Colonic mucosa (tissue), 4 donors: Measurements from ENCODE around the gene ICE2. TPM values are rescaled to one million over a fixed set of nuclear protein-coding genes. Genes with fewer than 3 reads are reported as not detected.
"Not testable (repeated sequence)": the region's sequence is repeated elsewhere in the genome, so short reads cannot be mapped to it uniquely, and the experiment has no call there.

ENCODE experiments used
- DNase-seq: peaks from one replicate; pipeline ENCODE4 v3.0.0-alpha.2; 2020
- H3K27ac ChIP-seq: fragments of 200-600 bp; one replicate; pipeline ENCODE4 v1.8.0; 2021
- H3K27me3 ChIP-seq: fragments of 200-600 bp; one replicate; pipeline ENCODE4 v1.8.0; 2021
- H3K36me3 ChIP-seq: fragments of 200-600 bp; one replicate; pipeline ENCODE4 v1.8.0; 2021
- H3K4me1 ChIP-seq: fragments of 200-600 bp; one replicate; pipeline ENCODE4 v1.8.0; 2021; ENCODE audit warnings: mild to moderate bottlenecking
- H3K4me3 ChIP-seq: fragments of 200-600 bp; one replicate; pipeline ENCODE4 v1.8.0; 2021
- H3K9ac ChIP-seq, 2 donors: one replicate each; pipeline ENCODE4 v1.7.0; 2013; ENCODE audit warnings: control low read depth in 2 of 2, low read depth in 2 of 2, low read length in 2 of 2
- H3K9me3 ChIP-seq: fragments of 200-600 bp; one replicate; pipeline ENCODE4 v1.8.0; 2021
- CTCF ChIP-seq: fragments of 200-600 bp; IDR thresholded peaks from one replicate; pipeline ENCODE4 v1.8.0; 2022; ENCODE audit warnings: antibody characterized with exemption, mild to moderate bottlenecking
- intact Hi-C: fragments of 100-400 bp; cut with DNase I; formaldehyde crosslinking; loops from one replicate; pipeline ENCODE4 v1.14.1; 2022
- total RNA-seq, 2 donors: library from RNA; stranded (reverse); fragmentation: NEBNext Ultra II Directional in 1 of 2; extraction: Animal tissue kit (Norgen Biotek cat#: 25700) in 1 of 2; gene quantifications; one replicate each; pipeline ENCODE4 v1.2.1, GENCODE V29; 2021
- donor health status: healthy.
- donor health status: DM: no; HTN: no; CAD: no.
- donor health status: DM: no; HTN: no; CAD: no.

The ICE2 gene
- total RNA-seq, 2 donors from 2014 or later, result 37.3 to 37.7 TPM

GRCh38 chr15:60408463-60408981, 70.4 kb downstream of the ICE2 start:
- Histone ChIP-seq H3K9ac (no peak overlapping the region), H3K27me3 (no peaks in the 10 kb centered on the region), H3K27ac (peak overlapping the region; percentile 65), H3K4me1 (no peaks in the 10 kb centered on the region), H3K4me3 (no peak overlapping the region), H3K36me3 (no peaks in the 10 kb centered on the region), H3K9me3 (no peaks in the 10 kb centered on the region)
- intact Hi-C loops, result no loop called here
- no peak for DNase-seq
- no peak for TF ChIP-seq CTCF

GRCh38 chr15:60407415-60407805, 71.5 kb downstream of the ICE2 start:
- no peak for DNase-seq
- intact Hi-C loops, result no loop called here
- H3K27me3 ChIP-seq, result no peaks in the 10 kb centered on the region
- no peak for TF ChIP-seq CTCF
- H3K36me3 ChIP-seq, result no peaks in the 10 kb centered on the region
- H3K4me1 ChIP-seq, result peaks cover 3% of the 10 kb centered on the region
- H3K9me3 ChIP-seq, result no peaks in the 10 kb centered on the region
- H3K9ac ChIP-seq, result no peak overlapping the region
- H3K27ac ChIP-seq, result no peak overlapping the region
- H3K4me3 ChIP-seq, result no peak overlapping the region

- DNase-seq, result no peak
- Histone ChIP-seq H3K9me3 (no peaks in the 10 kb centered on the region), H3K27me3 (no peaks in the 10 kb centered on the region), H3K36me3 (no peaks in the 10 kb centered on the region), H3K9ac (peak overlapping the region in 1 of 2 donors; percentile 20), H3K27ac (no peak overlapping the region), H3K4me3 (no peak overlapping the region), H3K4me1 (peaks cover 3% of the 10 kb centered on the region)
- intact Hi-C loops, result no loop called here
- TF ChIP-seq CTCF, result no peak
Measured at GRCh38 chr15:60406513-60407414, 72.2 kb downstream of the ICE2 start.

GRCh38 chr15:60405399-60405798, 73.5 kb downstream of the ICE2 start:
- peaks cover 3% of the 10 kb centered on the region for H3K4me1 ChIP-seq
- TF ChIP-seq CTCF, result no peak
- no peak overlapping the region for H3K4me3 ChIP-seq
- no peaks in the 10 kb centered on the region for H3K36me3 ChIP-seq
- no peak overlapping the region for H3K9ac ChIP-seq
- DNase-seq, result no peak
- no peaks in the 10 kb centered on the region for H3K9me3 ChIP-seq
- intact Hi-C loops, result no loop called here
- no peak overlapping the region for H3K27ac ChIP-seq
- no peaks in the 10 kb centered on the region for H3K27me3 ChIP-seq

GRCh38 chr15:60404351-60404750, 74.6 kb downstream of the ICE2 start:
- H3K27ac ChIP-seq, H3K9ac ChIP-seq, H3K9me3 ChIP-seq, DNase-seq, H3K27me3 ChIP-seq, H3K36me3 ChIP-seq, H3K4me3 ChIP-seq, intact Hi-C loops, H3K4me1 ChIP-seq: not testable (repeated sequence)

GRCh38 chr15:60400944-60401343, 78.0 kb downstream of the ICE2 start:
- no peak overlapping the region for H3K9ac ChIP-seq
- H3K9me3 ChIP-seq, result no peaks in the 10 kb centered on the region
- no peak for DNase-seq
- no peak overlapping the region for H3K27ac ChIP-seq
- H3K4me1 ChIP-seq, result peaks cover 3% of the 10 kb centered on the region
- H3K27me3 ChIP-seq, result no peaks in the 10 kb centered on the region
- intact Hi-C loops, result no loop called here
- H3K4me3 ChIP-seq, result no peak overlapping the region
- H3K36me3 ChIP-seq, result no peaks in the 10 kb centered on the region
- no peak for TF ChIP-seq CTCF
